ENCODE measurements around the gene SLC23A1. TPM values are rescaled to one million over a fixed set of nuclear protein-coding genes. Genes with fewer than 3 reads are reported as not detected.

The SLC23A1 gene
- total and polyA plus RNA-seq, 9 of the 15 experiments (the other 6 are each of a cell fraction or from before 2014, with no cell fraction given) = 0.03 to 0.20 (median 0.05) TPM; not detected in 5

DNA sequence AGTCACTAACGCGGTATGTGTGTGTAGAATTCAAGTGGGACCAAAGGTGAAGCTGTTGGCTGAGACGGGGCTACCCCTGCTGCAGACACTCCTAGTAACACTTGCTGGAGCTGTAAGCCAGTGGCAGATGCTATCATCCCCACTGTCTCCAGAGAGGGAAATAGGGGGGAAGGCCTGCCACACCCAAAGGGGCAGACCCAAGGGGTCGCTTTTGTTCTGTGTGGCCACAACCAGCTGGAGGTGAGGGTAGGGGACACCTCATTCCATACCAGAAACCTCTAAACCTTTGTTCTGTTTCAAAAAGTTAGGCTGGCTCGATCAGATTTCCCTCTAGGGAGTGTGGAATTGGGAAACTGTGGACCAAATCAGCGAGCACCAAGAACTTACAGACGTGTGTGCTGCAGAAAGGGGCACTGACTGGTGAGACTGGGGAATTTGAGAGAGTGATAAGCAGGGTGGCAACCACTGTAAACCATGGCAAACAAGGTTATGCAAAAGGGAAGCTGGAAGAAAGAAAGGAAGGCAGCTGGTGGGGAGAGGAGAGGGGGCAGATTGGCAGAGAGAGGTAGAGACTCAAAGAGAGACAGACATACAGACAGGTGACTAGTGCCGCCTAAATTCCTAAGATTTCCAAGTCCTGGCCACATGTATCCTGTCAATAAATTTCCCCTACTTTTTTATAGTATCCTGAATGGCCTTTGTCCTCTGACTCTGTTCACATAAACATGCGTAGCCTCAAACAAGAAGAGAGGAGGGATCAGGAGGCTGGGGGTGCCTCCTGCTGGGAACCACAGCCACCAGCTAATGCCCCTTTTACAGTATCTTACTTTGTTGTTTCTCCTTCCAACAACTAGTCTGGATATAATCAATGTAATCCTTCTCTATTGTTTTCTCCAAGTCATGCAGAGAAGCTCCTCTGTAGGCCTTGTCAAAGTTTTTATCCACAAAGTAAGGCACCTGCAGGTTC, 36.4 kb upstream of the SLC23A1 start (continued):
- TF ChIP-seq MAFG (tag; conservative IDR thresholded peaks at IDR 0.05) (no peak), POLR2AphosphoS2 (IDR thresholded peaks at IDR 0.05; ENCODE audit: low read length) (no peak), ZNF23 (CRISPR knock-in tag; IDR thresholded peaks at IDR 0.05) (no peak), SMARCA5 (IDR thresholded peaks at IDR 0.05) (no peak), DPF2 (IDR thresholded peaks at IDR 0.05) (no peak), ZNF3 (CRISPR knock-in tag; IDR thresholded peaks at IDR 0.05) (no peak), KLF6 (CRISPR knock-in tag; IDR thresholded peaks at IDR 0.05; ENCODE audit: borderline replicate concordance) (no peak), MAZ (CRISPR knock-in tag; conservative IDR thresholded peaks at IDR 0.05 in 1 of 2, IDR thresholded peaks at IDR 0.05 in 1 of 2) (no peak; a peak in 1 of 4 replicates), FOXK2 (conservative IDR thresholded peaks at IDR 0.05 in 1 of 2, IDR thresholded peaks at IDR 0.05 in 1 of 2; ENCODE audit: low read depth in 2 of 2) (0 out of 4 replicates have a peak, but pooled peaks of 1 of the 2 experiments have one; percentile 12)
- TF ChIP-seq, protein P1, sequence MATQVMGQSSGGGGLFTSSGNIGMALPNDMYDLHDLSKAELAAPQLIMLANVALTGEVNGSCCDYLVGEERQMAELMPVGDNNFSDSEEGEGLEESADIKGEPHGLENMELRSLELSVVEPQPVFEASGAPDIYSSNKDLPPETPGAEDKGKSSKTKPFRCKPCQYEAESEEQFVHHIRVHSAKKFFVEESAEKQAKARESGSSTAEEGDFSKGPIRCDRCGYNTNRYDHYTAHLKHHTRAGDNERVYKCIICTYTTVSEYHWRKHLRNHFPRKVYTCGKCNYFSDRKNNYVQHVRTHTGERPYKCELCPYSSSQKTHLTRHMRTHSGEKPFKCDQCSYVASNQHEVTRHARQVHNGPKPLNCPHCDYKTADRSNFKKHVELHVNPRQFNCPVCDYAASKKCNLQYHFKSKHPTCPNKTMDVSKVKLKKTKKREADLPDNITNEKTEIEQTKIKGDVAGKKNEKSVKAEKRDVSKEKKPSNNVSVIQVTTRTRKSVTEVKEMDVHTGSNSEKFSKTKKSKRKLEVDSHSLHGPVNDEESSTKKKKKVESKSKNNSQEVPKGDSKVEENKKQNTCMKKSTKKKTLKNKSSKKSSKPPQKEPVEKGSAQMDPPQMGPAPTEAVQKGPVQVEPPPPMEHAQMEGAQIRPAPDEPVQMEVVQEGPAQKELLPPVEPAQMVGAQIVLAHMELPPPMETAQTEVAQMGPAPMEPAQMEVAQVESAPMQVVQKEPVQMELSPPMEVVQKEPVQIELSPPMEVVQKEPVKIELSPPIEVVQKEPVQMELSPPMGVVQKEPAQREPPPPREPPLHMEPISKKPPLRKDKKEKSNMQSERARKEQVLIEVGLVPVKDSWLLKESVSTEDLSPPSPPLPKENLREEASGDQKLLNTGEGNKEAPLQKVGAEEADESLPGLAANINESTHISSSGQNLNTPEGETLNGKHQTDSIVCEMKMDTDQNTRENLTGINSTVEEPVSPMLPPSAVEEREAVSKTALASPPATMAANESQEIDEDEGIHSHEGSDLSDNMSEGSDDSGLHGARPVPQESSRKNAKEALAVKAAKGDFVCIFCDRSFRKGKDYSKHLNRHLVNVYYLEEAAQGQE (IDR thresholded peaks at IDR 0.05; ENCODE audit: borderline replicate concordance) = peak; percentile 62; the same call in 1 of the 2 replicates
- TF ChIP-seq, protein P1 (CRISPR knock-in tag; IDR thresholded peaks at IDR 0.05; ENCODE audit: low read depth) = no peak
- TF ChIP-seq, protein P2, sequence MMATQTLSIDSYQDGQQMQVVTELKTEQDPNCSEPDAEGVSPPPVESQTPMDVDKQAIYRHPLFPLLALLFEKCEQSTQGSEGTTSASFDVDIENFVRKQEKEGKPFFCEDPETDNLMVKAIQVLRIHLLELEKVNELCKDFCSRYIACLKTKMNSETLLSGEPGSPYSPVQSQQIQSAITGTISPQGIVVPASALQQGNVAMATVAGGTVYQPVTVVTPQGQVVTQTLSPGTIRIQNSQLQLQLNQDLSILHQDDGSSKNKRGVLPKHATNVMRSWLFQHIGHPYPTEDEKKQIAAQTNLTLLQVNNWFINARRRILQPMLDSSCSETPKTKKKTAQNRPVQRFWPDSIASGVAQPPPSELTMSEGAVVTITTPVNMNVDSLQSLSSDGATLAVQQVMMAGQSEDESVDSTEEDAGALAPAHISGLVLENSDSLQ (IDR thresholded peaks at IDR 0.05) = no peak
